ENCODE measurements around the gene MIPEP.
A peak's percentile ranks its signal among the peaks of the same experiment; 100 is the strongest.

The MIPEP gene

DNA sequence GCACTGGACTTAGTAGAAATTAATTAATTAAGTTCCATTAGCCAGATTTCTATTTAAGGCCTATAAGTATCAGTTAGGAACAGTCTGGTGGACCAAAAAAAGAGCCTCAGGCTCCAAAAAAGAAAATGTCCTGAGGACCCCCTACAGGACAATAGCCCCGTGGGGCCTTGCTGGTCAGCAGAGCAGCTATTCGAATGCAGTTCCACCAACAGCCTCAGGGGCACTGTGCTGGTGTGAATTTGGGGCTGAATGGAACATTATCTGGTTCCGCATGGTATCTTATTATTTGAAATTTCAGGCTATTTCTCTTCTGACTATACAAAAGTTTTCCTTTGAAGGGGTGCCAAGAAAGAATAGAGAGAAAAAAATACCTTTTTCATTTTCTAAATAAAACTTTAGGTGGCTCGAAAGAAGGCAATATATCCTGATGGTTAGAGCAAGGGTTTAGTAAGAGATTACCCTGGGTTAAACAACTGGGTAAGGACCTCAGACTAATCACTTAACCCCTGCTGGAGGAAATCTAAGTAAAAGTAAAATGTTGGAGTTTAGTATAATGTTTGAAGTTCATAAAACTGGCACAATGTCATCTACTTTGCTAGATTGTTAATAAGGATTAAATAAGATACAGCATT lies 147.2 kb downstream of the MIPEP start:
- DNase-seq, result no peak

DNA sequence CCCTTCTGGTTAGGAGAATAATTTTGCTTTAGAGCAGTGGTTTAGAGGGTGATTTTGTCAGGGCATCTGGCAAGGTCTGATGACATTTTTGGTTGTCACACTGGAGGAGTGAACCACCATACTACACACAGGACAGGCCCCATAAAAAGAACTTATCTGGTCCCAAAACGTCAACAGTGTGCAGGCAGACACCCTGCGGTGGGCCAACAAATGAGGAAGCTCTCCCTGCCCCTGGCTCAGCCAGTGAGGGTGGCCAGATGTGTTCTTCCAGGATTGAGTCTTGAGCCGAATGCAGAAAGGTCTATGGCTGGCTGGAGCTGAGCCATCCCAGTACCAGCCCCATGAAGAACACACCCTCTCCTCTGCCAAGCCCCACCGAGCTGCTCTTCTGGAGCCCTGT lies 149.2 kb downstream of the MIPEP start:
- DNase-seq, result no peak

DNA sequence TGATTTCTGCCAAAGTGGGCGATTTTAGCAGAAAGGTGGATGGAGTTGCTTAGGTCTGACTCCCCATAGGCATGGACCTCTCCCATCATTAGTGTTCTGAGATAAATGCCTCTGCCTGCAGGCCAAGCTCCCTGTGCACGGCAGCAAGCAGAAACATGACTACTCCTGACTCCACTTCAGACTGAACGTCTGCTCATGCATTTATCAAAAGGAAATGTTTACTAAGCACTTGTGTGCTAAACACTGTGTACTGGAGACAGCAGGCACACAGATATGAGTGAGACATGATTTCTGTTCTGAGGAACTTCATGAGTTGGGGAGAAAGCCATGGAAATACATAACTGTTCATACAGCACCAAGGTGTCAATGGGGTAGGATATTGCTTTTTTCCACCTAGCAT lies 149.6 kb downstream of the MIPEP start:
- DNase-seq, result peak; percentile 42

DNA sequence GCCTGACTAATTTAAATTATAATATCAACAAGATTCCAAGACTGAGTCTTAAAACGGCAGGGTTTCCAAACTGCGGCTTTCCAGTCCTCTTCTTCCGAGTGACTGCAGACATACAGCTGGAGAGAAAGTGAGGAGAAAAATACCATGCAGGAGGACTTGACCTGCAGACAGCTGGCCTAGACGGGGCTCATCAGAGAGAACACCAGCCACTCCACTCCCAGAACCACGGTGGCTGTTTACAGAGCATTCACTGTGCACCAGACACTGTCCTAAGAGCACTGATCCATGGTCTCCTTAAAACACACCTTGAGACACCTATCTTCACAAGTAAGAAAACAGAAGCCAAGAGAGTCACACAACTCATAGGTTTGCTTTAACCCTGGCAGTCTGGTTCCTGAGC lies 152.7 kb downstream of the MIPEP start:
- DNase-seq, result no peak

DNA sequence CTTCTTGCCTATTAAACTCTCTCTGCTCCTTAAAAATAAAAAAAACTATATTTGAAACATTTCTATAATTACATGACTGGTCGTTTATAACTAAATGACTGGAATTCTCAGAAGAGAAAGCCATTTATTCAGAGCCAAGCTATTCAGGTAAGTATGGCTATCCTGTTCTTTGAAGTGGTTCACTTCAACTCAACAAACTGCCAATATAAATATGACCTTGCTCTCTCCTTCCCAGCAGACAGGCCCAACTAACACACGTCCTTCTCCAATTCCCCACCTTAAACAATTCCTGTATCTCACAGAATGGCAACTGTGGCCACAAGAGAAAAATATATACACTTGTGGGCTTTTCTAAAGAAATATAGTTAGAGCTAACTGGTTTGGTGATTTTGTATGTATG lies 153.9 kb downstream of the MIPEP start:
- DNase-seq, result no peak

DNA sequence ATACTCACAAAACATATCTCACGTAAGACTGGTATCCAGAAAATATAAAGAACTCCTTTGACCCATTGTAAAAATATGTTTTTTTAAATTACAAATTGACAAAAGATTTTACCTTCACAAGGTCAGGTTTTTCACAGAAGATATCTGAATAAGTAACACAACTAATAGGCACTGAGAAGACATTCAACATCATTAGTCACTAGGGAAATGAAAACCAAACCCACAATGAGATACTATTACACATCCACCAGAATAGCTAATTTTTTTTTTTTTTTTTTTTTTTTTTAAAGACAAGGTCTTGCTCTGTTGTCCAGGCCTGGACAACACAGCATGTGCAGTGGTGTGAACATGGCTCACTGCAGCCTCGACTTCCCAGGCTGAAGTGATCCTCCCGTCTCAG lies 157.5 kb downstream of the MIPEP start:
- no peak for DNase-seq

DNA sequence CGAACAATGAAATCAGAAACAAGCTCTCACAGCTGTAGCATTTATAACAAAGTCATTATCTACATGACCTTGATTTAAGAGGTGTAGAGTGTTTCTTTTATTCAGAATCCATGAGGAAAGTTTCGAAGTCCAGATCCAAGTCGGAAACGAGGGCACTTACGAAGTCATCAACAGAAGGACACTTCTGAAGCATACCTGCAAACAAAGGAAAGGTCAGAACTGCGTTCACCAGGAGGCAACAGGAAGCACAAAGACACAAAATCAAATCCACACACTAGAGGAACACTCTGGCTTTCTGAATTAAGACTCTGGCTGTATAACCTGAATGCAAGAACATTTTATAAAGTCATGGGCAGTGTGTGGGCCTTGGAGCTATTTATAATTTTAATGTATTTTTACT lies 158.9 kb downstream of the MIPEP start:
- no peak for DNase-seq

DNA sequence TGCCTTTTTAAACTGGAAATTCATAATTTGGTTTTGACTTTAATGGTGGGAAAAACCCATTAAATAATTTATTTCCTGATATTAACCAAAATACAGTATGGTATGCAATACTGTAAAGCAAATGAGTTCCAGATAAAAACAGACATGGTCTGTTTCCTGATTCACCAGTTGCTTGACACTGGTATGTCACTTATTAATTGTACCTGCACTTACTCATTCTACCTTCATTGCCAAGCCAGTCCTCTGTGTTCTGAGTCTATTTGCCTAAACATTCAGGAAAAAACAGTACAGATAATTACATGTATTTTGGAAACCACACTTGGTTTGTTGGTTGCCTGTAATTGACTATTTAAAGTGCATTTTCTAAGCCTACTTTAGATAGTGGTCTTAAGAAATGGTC lies 159.7 kb downstream of the MIPEP start:
- no peak for DNase-seq

DNA sequence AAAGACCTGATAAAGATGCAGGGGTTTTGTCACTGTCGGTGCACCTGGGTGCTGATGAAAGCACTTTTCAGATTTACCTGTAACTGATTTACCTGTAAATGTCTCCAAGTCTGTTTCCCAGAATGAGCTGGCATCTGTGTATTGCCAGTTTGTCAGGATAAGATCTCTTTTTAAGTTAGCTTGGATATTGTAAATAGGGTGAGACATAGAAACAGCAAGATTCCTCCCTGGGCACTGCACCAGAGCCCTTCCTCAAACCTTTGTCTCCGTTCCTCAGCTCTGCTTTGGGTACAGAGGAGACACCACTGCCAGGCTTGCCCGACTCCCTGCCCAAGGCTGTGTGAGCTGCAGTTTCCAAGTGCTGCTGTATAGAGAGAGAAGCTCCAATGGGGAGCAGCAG lies 160.4 kb downstream of the MIPEP start:
- DNase-seq, result no peak

DNA sequence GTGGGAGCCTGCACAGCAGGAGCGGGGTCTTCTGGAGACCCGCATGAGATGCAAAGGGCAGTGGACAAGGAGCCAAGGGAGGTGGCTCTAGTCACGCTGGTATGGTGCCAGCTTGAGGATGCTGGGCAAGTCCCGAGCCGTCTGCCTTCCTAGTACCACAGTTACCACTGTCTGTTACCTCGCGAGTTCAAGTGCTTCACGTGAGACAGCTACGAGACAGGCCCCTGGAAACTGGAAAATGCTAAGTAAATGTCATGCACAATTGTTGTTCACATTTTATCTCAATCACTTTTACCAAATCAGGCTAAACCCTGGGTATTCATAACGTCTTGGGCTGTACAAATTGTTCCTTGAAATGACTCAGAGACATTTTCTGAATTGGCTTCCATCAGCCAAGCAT lies 163.3 kb downstream of the MIPEP start:
- DNase-seq, result no peak

DNA sequence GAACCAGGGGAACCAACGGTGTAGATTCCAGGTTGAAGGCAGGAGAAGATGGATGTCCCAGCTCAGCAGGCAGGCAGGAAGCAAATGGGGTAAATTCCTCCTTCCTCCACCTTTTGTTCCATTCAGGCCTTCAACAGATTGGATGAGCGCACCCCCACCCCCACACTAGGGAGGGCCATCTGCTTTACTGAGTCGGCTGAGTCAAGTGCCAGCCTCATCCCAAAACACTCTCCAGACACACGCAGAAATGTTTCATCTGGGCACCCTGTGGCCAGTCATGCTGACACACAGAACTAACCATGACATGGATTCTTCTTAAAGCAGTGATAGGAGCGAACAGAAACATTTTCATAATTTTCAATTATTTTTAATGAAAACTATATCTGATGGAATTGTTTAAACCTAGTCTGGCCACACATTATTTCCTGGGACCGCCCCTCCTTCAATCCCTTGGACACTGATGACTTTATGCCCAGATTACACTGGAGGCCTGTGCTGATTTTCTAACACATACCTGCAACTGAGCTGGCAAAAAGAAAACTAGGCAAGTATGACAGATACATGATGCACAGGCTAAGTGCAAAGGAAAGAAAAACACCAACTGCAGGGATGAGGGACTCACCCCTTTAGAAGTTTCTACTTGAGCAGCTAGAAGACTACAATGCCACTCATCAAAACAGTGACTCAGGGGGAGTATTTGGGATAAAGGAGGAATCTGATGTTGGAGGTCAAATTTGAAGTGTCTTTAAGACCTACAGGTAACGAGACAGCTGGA lies 164.8 kb downstream of the MIPEP start:
- peak; percentile 39 for DNase-seq

DNA sequence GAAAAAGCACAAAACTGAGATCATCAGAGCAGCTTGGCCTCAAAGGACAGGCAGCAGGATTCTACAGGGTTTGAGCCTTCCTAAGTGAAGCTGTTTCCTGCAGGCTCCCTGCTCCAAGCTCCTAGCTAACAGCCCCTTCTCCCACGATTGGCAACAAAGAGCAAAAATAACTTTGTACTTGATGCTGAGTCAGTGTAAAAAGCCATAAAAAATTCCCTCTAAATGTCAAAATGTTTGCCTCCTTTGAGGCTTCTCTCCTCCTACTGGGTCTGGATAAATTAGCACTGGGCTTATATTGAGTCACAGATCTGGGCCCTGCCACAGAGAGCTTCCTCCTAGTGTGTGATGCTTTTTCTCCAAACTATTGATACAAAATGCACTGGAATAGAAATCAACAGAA lies 165.7 kb downstream of the MIPEP start:
- no peak for DNase-seq

DNA sequence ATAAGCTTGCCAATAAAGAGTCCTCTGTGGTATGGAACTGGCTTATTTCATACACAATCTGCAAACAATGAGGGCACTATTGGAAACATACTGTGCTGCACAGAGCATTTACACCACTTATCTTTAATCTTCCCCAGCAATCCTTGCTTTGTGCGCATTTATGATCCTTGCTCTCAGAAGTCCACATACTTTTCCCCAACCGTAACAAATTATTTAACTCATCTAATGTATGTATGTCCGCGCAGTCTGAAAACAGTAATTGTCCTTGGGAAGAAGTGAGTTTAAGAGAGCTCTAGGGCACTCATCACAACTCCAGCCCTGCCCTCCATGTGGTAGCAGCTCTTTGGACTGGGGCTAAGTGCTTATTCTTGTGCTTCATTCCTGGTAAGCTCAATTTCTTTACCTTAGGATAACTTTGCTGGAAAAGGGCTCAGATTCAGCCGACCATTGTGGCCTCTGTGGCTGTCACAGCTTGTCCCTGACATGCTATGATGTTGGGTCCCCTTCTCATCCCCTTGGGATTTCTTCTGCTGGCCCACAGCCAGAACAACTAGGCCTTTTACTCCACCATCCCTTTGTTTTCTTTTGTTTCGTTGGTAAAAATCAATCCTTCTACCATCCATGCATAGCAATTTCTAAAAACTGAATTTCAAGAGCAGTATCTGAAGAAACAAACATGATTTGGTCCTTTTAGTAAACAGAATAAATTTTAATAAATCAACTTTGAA lies 166.3 kb downstream of the MIPEP start:
- no peak for DNase-seq

DNA sequence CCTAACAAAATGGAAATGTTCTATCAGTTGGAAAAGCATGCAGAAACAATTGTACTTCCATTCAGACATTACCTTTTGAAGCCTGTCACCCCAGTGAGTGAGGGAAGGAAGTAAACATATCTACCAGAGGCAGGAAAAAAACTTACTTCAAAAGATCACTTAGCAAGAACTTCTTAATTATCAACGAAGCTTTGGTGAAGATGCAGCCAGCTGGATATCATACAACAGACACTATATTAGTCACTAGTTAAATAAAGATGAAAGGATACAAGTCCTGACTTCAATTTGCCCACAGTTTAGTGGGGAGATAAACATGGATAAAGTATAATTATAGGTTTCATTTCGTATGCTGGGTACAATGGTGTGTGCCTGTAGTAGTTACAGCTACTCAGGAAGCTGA lies 170.2 kb downstream of the MIPEP start:
- no peak for DNase-seq

DNA sequence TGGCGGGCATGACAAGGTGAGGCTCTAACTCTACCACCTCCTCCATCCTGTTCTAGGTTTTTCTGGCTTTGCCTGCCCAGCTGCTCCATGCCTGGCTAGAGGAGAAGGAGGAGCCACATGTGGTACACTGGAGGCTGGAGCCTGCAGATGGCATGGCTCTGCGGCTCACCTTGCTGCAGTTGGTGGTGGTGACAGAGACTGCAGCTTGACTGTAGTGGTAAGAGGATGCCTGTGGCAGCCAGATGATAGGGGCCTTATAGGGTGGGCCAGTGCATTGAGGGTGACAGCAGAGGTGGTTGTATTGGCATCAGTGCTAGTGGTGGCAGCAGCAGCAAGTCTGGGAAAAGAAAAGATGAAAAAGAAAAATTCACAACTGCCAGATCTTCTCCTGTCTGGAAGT lies 172.8 kb downstream of the MIPEP start:
- DNase-seq, result no peak

DNA sequence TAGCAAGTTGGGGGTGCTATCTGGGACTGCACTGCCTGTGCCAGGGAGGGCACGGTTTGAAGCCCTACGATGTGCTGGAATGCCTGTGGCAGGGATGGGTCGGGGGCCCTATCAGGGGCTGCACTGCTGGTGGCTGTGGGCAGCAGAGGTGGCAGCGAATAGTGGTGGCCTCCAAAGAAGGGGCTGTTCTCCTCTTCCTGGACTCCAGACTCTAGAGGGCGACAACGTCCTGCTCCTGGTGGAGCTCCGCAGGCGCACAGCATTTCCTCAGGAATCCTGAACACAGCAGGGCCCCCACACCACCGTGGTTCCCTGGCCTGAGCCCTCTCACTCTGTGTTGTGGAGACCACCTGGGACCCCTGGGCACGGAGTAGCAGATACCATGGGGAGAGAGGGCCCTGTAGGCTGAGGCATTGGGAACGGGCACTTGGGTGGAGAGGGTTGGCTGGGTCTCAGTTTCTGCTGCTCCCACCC lies 173.4 kb downstream of the MIPEP start:
- DNase-seq, result no peak

DNA sequence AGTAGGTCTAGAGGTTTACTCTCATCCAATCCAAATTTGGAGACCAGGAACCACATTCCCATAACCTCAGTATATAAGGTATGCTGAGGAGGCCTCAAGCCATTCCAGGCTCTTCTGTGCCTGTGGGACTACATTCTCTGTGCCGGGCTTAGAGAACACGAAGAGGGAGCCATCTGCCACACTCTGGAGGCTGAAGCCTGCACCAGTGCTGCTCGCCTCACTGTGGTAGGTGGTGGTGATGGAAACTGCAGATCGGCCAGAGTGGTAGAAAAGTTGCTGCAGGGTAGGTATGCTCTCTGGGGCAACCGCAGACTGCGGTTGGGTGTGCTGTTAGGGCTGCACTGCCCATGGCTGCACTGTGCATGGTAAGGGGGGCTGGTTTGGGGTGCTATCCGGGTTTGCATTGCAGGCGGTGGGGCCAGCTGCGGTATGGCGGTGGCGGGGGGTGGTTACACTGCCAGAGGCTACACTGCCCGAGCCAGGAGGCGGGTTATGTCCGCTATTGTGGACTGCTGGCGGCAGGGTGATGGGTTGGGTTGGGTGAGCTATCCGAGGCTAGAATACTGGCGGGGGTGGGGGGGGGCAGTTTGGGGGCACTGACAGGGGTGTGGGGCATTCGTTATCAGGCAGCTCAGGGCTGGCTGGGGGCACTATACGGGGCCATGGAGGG lies 174.0 kb downstream of the MIPEP start:
- peak; percentile 19 for DNase-seq

DNA sequence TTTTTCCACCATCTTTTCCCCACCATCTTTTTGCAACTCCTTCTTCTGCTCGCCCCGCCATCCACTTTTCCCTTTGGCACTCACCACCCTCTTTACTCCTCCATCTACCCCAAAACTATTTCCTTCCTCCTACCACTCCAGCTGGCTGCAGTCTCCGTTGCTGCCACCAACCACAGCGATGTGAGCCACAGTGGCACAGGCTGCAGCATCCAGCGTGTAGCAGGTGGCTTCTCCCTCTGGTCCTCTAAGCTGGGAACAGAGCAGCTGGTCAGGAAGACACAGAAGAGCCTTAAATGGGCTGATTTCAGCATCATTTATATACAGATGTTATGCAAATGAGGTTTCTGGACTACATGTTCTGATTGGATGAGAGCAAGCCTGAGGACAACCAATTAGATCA lies 174.5 kb downstream of the MIPEP start:
- no peak for DNase-seq

DNA sequence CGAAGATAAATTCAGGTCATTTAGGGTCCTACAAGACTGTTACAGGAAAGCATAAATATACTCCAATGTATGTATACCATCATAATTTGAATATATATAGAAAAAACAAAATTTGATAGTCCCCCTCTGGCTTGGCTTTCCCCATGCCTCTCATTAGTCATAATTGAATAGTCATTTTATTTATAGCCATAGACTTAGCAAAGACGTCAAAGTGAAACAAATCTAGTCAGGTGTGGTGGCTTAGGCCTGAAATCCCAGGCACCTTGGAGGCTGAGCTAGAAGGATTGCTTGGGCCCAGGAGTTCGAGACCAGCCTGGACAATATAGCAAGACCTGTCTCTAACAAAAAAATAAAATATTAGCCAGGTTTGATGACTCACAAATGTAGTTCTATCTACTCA lies 177.8 kb downstream of the MIPEP start:
- no peak for DNase-seq

DNA sequence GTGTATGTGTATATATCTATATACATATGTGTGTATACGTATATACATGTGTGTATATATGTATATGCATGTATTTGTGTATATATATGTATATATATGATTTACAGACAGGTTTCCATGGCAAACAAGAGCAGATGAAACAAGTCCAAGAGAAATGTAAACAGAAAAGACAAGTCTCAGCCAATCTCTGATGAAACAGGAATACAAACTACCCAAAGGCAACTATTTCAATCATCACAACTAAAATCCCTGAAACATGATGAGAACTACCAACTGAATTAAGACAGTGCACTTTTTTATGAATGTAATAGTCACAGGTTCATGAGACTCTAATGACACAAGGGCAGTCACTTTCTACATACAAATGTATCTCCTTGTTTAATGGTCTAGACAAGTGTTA lies 178.8 kb downstream of the MIPEP start:
- no peak for DNase-seq

DNA sequence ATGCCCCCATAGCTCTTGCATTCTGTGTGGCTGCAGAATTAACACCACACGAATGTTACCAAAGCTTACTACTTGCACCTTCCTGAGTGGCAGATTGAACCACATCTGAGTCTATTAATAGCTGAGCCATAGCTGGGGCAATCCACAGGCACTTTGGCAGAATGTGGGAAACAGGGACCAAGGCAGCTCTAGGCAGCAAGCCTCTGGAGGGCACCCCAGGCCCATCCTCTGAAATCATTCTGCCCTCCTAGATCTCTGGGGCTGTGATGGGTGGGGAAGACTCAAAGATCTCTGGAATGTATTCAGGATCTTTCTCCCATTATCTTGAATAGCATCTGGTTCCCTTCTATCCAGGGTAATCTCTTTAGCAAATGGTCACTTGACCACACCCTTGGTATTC lies 179.7 kb downstream of the MIPEP start:
- DNase-seq, result no peak

DNA sequence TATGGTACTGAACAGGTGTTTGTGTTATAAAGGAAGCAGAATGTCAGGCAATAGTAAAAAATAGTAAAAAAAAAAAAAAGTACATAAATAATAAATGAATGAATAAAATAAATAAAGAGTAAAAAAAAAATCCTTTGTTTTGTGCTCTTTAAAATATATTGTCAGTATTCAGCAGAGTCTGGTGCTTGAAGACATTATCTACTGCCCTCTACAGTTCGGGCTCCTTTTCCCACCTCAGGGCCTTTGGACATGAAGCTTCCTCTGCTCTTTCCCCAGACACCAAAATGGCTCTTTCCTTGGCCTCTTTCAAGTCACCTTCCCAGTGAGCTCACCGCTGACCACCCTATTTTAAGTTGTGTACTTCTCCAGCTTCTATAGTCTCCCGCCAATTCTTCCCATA lies 181.5 kb downstream of the MIPEP start:
- no peak for DNase-seq

DNA sequence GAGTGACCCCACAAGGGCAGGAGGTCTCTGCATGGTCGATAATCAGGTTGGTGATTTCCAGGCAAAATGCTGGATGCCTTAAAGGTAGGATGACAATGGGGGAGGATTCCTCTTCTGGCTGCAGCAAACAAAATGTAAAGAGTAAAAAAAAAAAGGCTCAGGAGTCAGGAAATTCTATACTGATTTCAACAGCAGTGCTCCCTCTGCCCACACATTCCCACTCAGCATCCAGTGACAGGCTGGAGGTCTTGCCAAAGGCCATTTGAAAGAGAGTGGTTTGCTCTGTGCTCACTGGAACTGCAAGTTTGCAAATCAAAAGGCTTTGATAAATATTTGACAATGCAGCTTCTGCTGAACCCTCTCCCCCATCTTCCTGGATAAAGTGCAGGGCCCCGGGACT lies 183.6 kb downstream of the MIPEP start:
- DNase-seq, result no peak

Data from NCI-H2171 treated with DMSO at 0.1 percent for 48 hours (cell line).